ENCODE measurements around the gene HPCAL4. TPM values are rescaled to one million over a fixed set of nuclear protein-coding genes. Genes with fewer than 3 reads are reported as not detected.

HPCAL4 gene
- total and polyA plus RNA-seq, 3 experiments from 2014 or later, result 1.9 to 2.5 (median 2.0) TPM

DNA sequence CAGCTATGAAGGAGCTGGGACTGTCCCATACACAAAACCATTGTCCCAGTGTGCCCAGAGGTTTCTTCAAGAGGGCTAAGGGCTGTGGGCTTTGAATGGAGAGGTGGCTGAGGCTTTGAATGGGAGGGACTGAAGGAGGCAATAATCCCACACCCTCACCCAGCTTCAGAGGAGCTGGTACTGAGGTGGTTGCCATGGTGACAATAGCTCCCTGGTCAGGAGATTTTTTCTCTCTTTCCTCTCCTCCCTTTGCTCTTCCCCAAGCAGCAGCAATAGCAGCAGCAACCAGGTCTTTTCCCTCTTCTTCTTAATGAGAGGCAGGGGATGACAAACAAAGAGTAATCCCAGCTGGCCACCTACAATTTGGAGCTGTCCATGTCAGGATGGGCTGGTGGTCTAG lies 1.6 kb downstream of the HPCAL4 start:
- Histone ChIP-seq H3K4me1 (ENCODE audit: insufficient read depth, low read length) (peaks cover 20% of the 10 kb centered on the region), H3K27ac (ENCODE audit: low read depth, low read length) (no peak overlapping the region), H3K27me3 (ENCODE audit: insufficient read depth, low read length, poor library complexity, severe bottlenecking) (peaks cover 14% of the 10 kb centered on the region), H3K36me3 (ENCODE audit: insufficient read depth, low read length) (no peaks in the 10 kb centered on the region), H3K4me3 (ENCODE audit: low read length) (no peak overlapping the region), H3K9me3 (ENCODE audit: low read length) (no peaks in the 10 kb centered on the region)
- ChIA-PET CTCF (interaction anchor here (2.2 kb wide), 1 partner anchor 17 kb away, joined by 6 read pairs; the partner anchor contains the start of gene NT5C1A), POLR2A (no interaction called here)
- Mint-ChIP-seq H3K9me3 (peaks cover 0 to 2% (median 0%) of the 10 kb centered on the region in 5 donors), H3K4me1 (peaks cover 19 to 60% (median 28%) of the 10 kb centered on the region in 3 donors), H3K27me3 (peaks cover 20 to 42% of the 10 kb centered on the region in 2 donors), H3K27ac (peak overlapping the region in 3 of 8 donors; percentile 36 to 75 (median 37)), H3K36me3 (peaks cover 1 to 5% (median 4%) of the 10 kb centered on the region in 3 donors), H3K4me3 (peak overlapping the region in 5 of 7 donors; percentile 49 to 86 (median 75))
- DNase-seq, result no peak

DNA sequence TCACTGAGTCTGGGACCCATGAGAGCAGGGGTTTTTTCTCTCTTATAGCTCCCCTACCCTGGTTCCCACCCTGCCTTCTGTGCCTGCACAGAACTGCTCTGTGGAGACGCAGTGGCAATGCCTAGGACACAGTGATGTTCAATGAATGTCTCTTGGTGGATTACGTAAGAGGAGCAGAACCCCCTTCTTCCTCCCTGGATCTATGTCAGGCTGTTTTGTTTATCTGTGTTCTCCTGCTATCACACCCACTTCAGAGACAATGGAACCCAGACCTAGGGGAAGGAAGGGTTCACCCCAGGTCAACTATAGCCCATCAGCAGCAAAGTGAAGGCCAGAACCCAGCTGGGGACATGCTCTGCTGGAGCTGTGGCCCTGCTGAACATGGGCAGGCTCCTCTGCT lies 2.0 kb downstream of the HPCAL4 start:
- Mint-ChIP-seq H3K9me3 (peaks cover 0 to 4% (median 0%) of the 10 kb centered on the region in 5 donors), H3K4me3 (peak overlapping the region in 1 of 7 donors; percentile 49), H3K27ac (no peak overlapping the region), H3K36me3 (peaks cover 1 to 5% (median 4%) of the 10 kb centered on the region in 3 donors), H3K27me3 (peaks cover 21 to 44% of the 10 kb centered on the region in 2 donors), H3K4me1 (peaks cover 19 to 61% (median 30%) of the 10 kb centered on the region in 3 donors)
- no peak overlapping the region for H3K27ac ChIP-seq (ENCODE audit: low read depth, low read length)
- no peaks in the 10 kb centered on the region for H3K9me3 ChIP-seq (ENCODE audit: low read length)
- H3K27me3 ChIP-seq (ENCODE audit: insufficient read depth, low read length, poor library complexity, severe bottlenecking), result peaks cover 14% of the 10 kb centered on the region
- CTCF ChIA-PET, result interaction anchor here (2.2 kb wide), 1 partner anchor 17 kb away, joined by 6 read pairs; the partner anchor contains the start of gene NT5C1A
- DNase-seq, result no peak
- H3K4me1 ChIP-seq (ENCODE audit: insufficient read depth, low read length), result peaks cover 24% of the 10 kb centered on the region
- no peak overlapping the region for H3K4me3 ChIP-seq (ENCODE audit: low read length)
- POLR2A ChIA-PET, result no interaction called here
- no peaks in the 10 kb centered on the region for H3K36me3 ChIP-seq (ENCODE audit: insufficient read depth, low read length)

DNA sequence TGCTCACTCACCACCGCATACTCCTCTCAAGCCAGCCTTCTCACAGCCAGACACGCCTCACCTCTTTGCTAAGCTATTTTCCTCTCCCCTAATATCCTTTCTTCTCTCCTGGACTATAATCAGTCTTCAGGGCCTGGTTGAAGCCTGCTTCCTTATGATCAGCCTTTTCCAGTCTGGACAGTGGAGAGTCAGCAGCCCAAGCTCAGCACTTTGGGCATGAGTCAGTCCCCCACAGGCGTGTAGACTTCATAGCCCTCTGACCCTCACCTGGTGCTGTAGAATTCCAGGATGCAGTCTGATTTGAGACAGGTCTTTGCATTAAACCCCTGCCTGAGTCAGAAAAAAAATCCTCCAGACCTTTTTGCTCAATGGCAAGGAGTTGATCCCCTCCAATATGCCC lies 2.5 kb downstream of the HPCAL4 start:
- H3K27me3 ChIP-seq (ENCODE audit: insufficient read depth, low read length, poor library complexity, severe bottlenecking), result peaks cover 14% of the 10 kb centered on the region
- ChIA-PET POLR2A (no interaction called here), CTCF (interaction anchor here (2.2 kb wide), 1 partner anchor 16 kb away, joined by 6 read pairs; the partner anchor contains the start of gene NT5C1A)
- H3K27ac ChIP-seq (ENCODE audit: low read depth, low read length), result no peak overlapping the region
- Mint-ChIP-seq H3K27ac (peak overlapping the region in 1 of 8 donors; percentile 25), H3K27me3 (peaks cover 21 to 44% of the 10 kb centered on the region in 2 donors), H3K36me3 (peaks cover 1 to 5% (median 4%) of the 10 kb centered on the region in 3 donors), H3K4me3 (no peak overlapping the region), H3K4me1 (peaks cover 21 to 58% (median 30%) of the 10 kb centered on the region in 3 donors), H3K9me3 (peaks cover 0 to 4% (median 0%) of the 10 kb centered on the region in 5 donors)
- no peak overlapping the region for H3K4me3 ChIP-seq (ENCODE audit: low read length)
- no peaks in the 10 kb centered on the region for H3K9me3 ChIP-seq (ENCODE audit: low read length)
- DNase-seq, result no peak
- peaks cover 25% of the 10 kb centered on the region for H3K4me1 ChIP-seq (ENCODE audit: insufficient read depth, low read length)
- no peaks in the 10 kb centered on the region for H3K36me3 ChIP-seq (ENCODE audit: insufficient read depth, low read length)

DNA sequence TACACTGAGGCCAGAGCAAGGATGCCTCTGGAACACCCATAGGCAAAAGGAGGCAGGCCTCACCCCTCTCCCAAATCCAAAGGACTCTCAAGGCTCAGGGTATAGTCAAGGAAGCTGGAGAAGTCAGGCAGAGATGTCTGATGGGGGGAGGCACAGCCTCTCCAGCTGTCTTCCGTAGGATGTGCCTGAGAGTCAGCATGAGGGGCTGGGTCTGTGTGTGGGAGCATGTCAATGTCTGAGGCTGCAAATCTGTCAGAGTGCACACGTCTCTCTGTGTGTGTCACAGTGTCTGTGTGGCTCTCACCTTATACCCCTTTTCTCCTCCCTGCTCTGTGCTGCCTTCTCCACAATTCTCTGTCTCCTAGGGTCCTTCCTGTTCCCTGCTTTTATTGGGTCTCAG lies 4.0 kb downstream of the HPCAL4 start:
- H3K36me3 ChIP-seq (ENCODE audit: insufficient read depth, low read length), result no peaks in the 10 kb centered on the region
- peaks cover 25% of the 10 kb centered on the region for H3K4me1 ChIP-seq (ENCODE audit: insufficient read depth, low read length)
- H3K27ac Mint-ChIP-seq, result no peak overlapping the region
- no peaks in the 10 kb centered on the region for H3K9me3 ChIP-seq (ENCODE audit: low read length)
- CTCF ChIA-PET, result no interaction called here
- DNase-seq, result no peak
- H3K27ac ChIP-seq (ENCODE audit: low read depth, low read length), result no peak overlapping the region
- peaks cover 20 to 47% of the 10 kb centered on the region in 2 donors for H3K27me3 Mint-ChIP-seq
- peaks cover 23 to 55% (median 24%) of the 10 kb centered on the region in 3 donors for H3K4me1 Mint-ChIP-seq
- peaks cover 2 to 5% (median 4%) of the 10 kb centered on the region in 3 donors for H3K36me3 Mint-ChIP-seq
- H3K4me3 Mint-ChIP-seq, result peak overlapping the region in 2 of 7 donors; percentile 70 to 80
- peaks cover 0 to 4% (median 0%) of the 10 kb centered on the region in 5 donors for H3K9me3 Mint-ChIP-seq
- POLR2A ChIA-PET, result no interaction called here
- peaks cover 14% of the 10 kb centered on the region for H3K27me3 ChIP-seq (ENCODE audit: insufficient read depth, low read length, poor library complexity, severe bottlenecking)
- H3K4me3 ChIP-seq (ENCODE audit: low read length), result no peak overlapping the region

DNA sequence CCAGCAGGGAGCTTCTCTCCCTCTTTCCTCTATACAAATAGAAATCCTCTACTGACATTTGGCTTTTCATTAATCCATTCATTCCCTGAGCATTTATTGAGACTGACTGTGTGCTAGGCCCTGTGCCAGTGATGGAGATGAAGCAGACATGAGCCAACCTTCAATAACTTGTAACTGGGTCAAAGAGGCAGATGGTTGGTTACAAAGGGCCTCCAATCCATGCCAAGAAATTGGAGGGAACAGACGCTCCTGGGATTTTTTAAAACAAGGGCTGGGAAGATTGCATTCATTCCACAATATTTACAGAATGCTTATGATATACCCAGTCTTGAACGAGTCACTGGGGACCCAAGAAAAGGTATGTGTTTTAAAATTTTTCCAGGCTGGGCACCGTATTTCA lies 6.2 kb downstream of the HPCAL4 start:
- Mint-ChIP-seq H3K9me3 (peaks cover 0 to 4% (median 0%) of the 10 kb centered on the region in 5 donors), H3K4me3 (peak overlapping the region in 4 of 7 donors; percentile 62 to 77 (median 64)), H3K4me1 (peaks cover 14 to 50% (median 17%) of the 10 kb centered on the region in 3 donors), H3K36me3 (peaks cover 4 to 7% (median 6%) of the 10 kb centered on the region in 3 donors), H3K27me3 (peaks cover 17 to 38% of the 10 kb centered on the region in 2 donors), H3K27ac (peak overlapping the region in 2 of 8 donors; percentile 14 to 96)
- Histone ChIP-seq H3K9me3 (ENCODE audit: low read length) (no peaks in the 10 kb centered on the region), H3K36me3 (ENCODE audit: insufficient read depth, low read length) (no peaks in the 10 kb centered on the region), H3K4me1 (ENCODE audit: insufficient read depth, low read length) (peaks cover 28% of the 10 kb centered on the region), H3K27ac (ENCODE audit: low read depth, low read length) (no peak overlapping the region), H3K27me3 (ENCODE audit: insufficient read depth, low read length, poor library complexity, severe bottlenecking) (peaks cover 7% of the 10 kb centered on the region), H3K4me3 (ENCODE audit: low read length) (no peak overlapping the region)
- ChIA-PET CTCF (interaction anchor here (1.8 kb wide), 1 partner anchor 12 kb away, joined by 13 read pairs; no protein-coding TSS in a partner anchor), POLR2A (no interaction called here)
- DNase-seq, result no peak

DNA sequence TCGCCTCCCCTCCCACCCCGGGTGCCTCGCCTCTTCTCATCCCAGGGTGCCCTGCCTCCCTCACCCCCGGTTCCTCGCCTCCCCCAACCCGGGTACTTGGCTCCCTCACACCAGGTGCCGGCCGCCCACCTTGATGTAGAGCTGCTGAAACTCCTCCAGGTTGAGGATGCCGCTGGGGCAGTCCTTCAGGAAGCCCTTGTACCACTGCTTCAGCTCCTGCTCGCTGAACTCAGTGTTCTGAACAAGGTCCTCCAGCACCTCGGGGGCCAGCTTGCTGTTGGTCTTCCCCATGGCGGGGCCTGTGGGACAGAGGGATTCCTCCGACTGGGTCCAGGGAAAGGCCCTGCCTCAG lies 6.9 kb downstream of the HPCAL4 start:
- no peak overlapping the region for H3K27ac ChIP-seq (ENCODE audit: low read depth, low read length)
- no peaks in the 10 kb centered on the region for H3K36me3 ChIP-seq (ENCODE audit: insufficient read depth, low read length)
- Mint-ChIP-seq H3K36me3 (peaks cover 4 to 10% (median 7%) of the 10 kb centered on the region in 3 donors), H3K4me1 (peaks cover 10 to 42% (median 13%) of the 10 kb centered on the region in 3 donors), H3K4me3 (peak overlapping the region in 3 of 7 donors; percentile 62 to 77 (median 65)), H3K27ac (peak overlapping the region in 1 of 8 donors; percentile 56), H3K27me3 (peaks cover 17 to 32% of the 10 kb centered on the region in 2 donors), H3K9me3 (peaks cover 0 to 4% (median 0%) of the 10 kb centered on the region in 5 donors)
- ChIA-PET CTCF (interaction anchor here (1.8 kb wide), 1 partner anchor 11 kb away, joined by 13 read pairs; no protein-coding TSS in a partner anchor), POLR2A (no interaction called here)
- H3K9me3 ChIP-seq (ENCODE audit: low read length), result no peaks in the 10 kb centered on the region
- H3K4me3 ChIP-seq (ENCODE audit: low read length), result no peak overlapping the region
- H3K27me3 ChIP-seq (ENCODE audit: insufficient read depth, low read length, poor library complexity, severe bottlenecking), result no peaks in the 10 kb centered on the region
- DNase-seq, result no peak
- peaks cover 24% of the 10 kb centered on the region for H3K4me1 ChIP-seq (ENCODE audit: insufficient read depth, low read length)

DNA sequence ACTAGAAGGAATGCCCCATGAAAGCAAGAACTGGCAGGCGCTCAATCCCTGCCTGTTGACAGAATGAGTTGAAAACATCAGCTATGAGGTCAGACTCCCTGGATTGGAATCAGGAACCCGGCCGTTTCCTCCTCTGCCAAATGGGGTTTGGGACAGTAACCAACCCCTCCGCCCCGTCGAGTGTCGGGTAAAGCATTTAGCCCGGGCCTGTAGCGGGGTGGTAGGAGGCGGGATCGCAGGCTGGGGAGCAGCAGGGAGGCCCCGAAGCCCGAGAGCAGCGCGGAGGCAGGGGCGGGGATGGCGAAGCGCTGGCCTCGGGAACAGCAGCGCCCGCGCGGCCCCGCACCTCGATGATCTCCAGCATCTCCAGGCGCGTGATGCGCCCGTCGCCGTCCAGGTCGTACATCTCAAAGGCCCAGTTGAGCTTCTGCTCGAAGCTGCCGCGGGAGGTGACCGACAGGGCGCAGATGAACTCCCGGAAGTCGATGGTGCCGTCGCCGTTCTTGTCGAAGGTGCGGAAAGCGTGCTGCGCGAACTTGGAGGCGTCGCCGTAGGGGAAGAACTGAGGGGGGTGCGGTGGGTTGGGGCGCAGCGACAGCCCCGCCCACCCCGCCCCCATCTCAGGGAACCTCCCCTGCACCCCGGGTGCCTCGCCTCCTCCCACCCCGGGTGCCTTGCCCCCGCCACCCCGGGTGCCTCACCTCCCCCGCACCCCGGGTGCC lies 7.5 kb downstream of the HPCAL4 start:
- Mint-ChIP-seq H3K36me3 (peaks cover 4 to 11% (median 7%) of the 10 kb centered on the region in 3 donors), H3K4me3 (peak overlapping the region in 5 of 7 donors; percentile 23 to 77 (median 52)), H3K4me1 (peaks cover 10 to 37% (median 13%) of the 10 kb centered on the region in 3 donors), H3K27me3 (peaks cover 17 to 29% of the 10 kb centered on the region in 2 donors), H3K9me3 (peaks cover 0 to 4% (median 0%) of the 10 kb centered on the region in 5 donors), H3K27ac (no peak overlapping the region)
- ChIA-PET POLR2A (no interaction called here), CTCF (interaction anchor here (0.6 to 1.8 kb wide), 3 partner anchors 11 to 78 kb away, joined by 3 to 13 read pairs (median 4); no protein-coding TSS in a partner anchor)
- Histone ChIP-seq H3K27me3 (ENCODE audit: insufficient read depth, low read length, poor library complexity, severe bottlenecking) (no peaks in the 10 kb centered on the region), H3K27ac (ENCODE audit: low read depth, low read length) (no peak overlapping the region), H3K9me3 (ENCODE audit: low read length) (no peaks in the 10 kb centered on the region), H3K4me3 (ENCODE audit: low read length) (no peak overlapping the region), H3K4me1 (ENCODE audit: insufficient read depth, low read length) (peaks cover 24% of the 10 kb centered on the region), H3K36me3 (ENCODE audit: insufficient read depth, low read length) (no peaks in the 10 kb centered on the region)
- DNase-seq, result peak; percentile 21 to 70 (median 45)
